ENCODE results near the gene AQP11.

Gene AQP11

GRCh38 chr11:77602381-77603088 is 12.8 kb downstream of the AQP11 start:
- Histone ChIP-seq H3K36me3 (no peaks in the 10 kb centered on the region), H3K4me3 (ENCODE audit: low read depth in 1 of 2, low read length in 1 of 2) (no peak overlapping the region), H3K27ac (no peak overlapping the region), H3K4me1 (ENCODE audit: control insufficient read depth in 1 of 2, insufficient read depth in 1 of 2, low read depth in 1 of 2, low read length in 1 of 2) (no peaks in the 10 kb centered on the region), H3K27me3 (no peaks in the 10 kb centered on the region), H3K9me3 (no peaks in the 10 kb centered on the region)
- TF ChIP-seq CTCF (IDR thresholded peaks at IDR 0.05): no peak

GRCh38 chr11:77604281-77604680 is 14.5 kb downstream of the AQP11 start:
- H3K9me3 ChIP-seq: no peaks in the 10 kb centered on the region
- H3K27me3 ChIP-seq: no peaks in the 10 kb centered on the region
- H3K27ac ChIP-seq: no peak overlapping the region
- peaks cover 5% of the 10 kb centered on the region for H3K36me3 ChIP-seq
- H3K4me1 ChIP-seq (ENCODE audit: control insufficient read depth in 1 of 2, insufficient read depth in 1 of 2, low read depth in 1 of 2, low read length in 1 of 2): no peaks in the 10 kb centered on the region
- H3K4me3 ChIP-seq (ENCODE audit: low read depth in 1 of 2, low read length in 1 of 2): no peak overlapping the region
- no peak for TF ChIP-seq CTCF (IDR thresholded peaks at IDR 0.05)

GRCh38 chr11:77609234-77609633 is 19.5 kb downstream of the AQP11 start:
- no peaks in the 10 kb centered on the region for H3K27me3 ChIP-seq
- no peak for TF ChIP-seq CTCF (IDR thresholded peaks at IDR 0.05)
- no peak overlapping the region for H3K27ac ChIP-seq
- no peaks in the 10 kb centered on the region for H3K4me1 ChIP-seq (ENCODE audit: control insufficient read depth in 1 of 2, insufficient read depth in 1 of 2, low read depth in 1 of 2, low read length in 1 of 2)
- H3K9me3 ChIP-seq: no peaks in the 10 kb centered on the region
- no peak overlapping the region for H3K4me3 ChIP-seq (ENCODE audit: low read depth in 1 of 2, low read length in 1 of 2)
- peaks cover 16% of the 10 kb centered on the region for H3K36me3 ChIP-seq

GRCh38 chr11:77611921-77612320 is 22.2 kb downstream of the AQP11 start:
- Histone ChIP-seq H3K27ac (no peak overlapping the region), H3K4me3 (ENCODE audit: low read depth in 1 of 2, low read length in 1 of 2) (no peak overlapping the region), H3K9me3 (no peaks in the 10 kb centered on the region), H3K27me3 (no peaks in the 10 kb centered on the region), H3K36me3 (peaks cover 40% of the 10 kb centered on the region), H3K4me1 (ENCODE audit: control insufficient read depth in 1 of 2, insufficient read depth in 1 of 2, low read depth in 1 of 2, low read length in 1 of 2) (no peaks in the 10 kb centered on the region)
- TF ChIP-seq CTCF (IDR thresholded peaks at IDR 0.05): no peak

- no peak overlapping the region for H3K27ac ChIP-seq
- no peak overlapping the region for H3K4me3 ChIP-seq (ENCODE audit: low read depth in 1 of 2, low read length in 1 of 2)
- TF ChIP-seq CTCF (IDR thresholded peaks at IDR 0.05): no peak
- H3K36me3 ChIP-seq: peaks cover 52% of the 10 kb centered on the region
- no peaks in the 10 kb centered on the region for H3K4me1 ChIP-seq (ENCODE audit: control insufficient read depth in 1 of 2, insufficient read depth in 1 of 2, low read depth in 1 of 2, low read length in 1 of 2)
- no peaks in the 10 kb centered on the region for H3K9me3 ChIP-seq
- no peaks in the 10 kb centered on the region for H3K27me3 ChIP-seq
Measured at GRCh38 chr11:77617892-77618291, 28.1 kb downstream of the AQP11 start.
